Activated T-helper 1 cell treated with anti-CD3 and anti-CD28 coated beads, Interleukin-12 subunit alpha, Interleukin-12 subunit beta, Interleukin-2, Interleukin-4 antibody, amounts not matched to agents 30 ng/mL and 10 ng/mL and 1 ng/mL, durations not matched to agents 14 hours and 24 hours and 36 hours (primary cell): Measurements from ENCODE around the gene LAG3. TPM values are rescaled to one million over a fixed set of nuclear protein-coding genes. Genes with fewer than 3 reads are reported as not detected.
"Not testable (repeated sequence)": the region's sequence is repeated elsewhere in the genome, so short reads cannot be mapped to it uniquely, and the experiment has no call there.

Source experiments
- DNase-seq: peaks from one replicate; pipeline ENCODE4 v3.0.0; 2021; ENCODE audit warnings: low spot score
- H3K27ac Mint-ChIP-seq: one replicate; pipeline ENCODE4 v1.8.0; 2021; ENCODE audit warnings: mild to moderate bottlenecking, mixed read lengths
- H3K27me3 Mint-ChIP-seq: one replicate; pipeline ENCODE4 v1.8.0; 2022; ENCODE audit warnings: mild to moderate bottlenecking, moderate library complexity, mixed read lengths; ENCODE audit not compliant: insufficient read depth
- H3K36me3 Mint-ChIP-seq: one replicate; pipeline ENCODE4 v1.8.0; 2021; ENCODE audit warnings: low read depth, mixed read lengths
- H3K4me1 Mint-ChIP-seq: one replicate; pipeline ENCODE4 v1.8.0; 2021; ENCODE audit warnings: low read depth, mixed read lengths
- H3K4me3 Mint-ChIP-seq: one replicate; pipeline ENCODE4 v1.8.0; 2021; ENCODE audit warnings: mild to moderate bottlenecking, moderate library complexity, mixed read lengths
- H3K9me3 Mint-ChIP-seq: one replicate; pipeline ENCODE4 v1.8.0; 2021; ENCODE audit warnings: mixed read lengths
- intact Hi-C: fragments of 100-400 bp; cut with micrococcal nuclease; formaldehyde crosslinking; loops from one replicate; pipeline ENCODE4 v1.15.1; 2024
- total RNA-seq: library from RNA; stranded (reverse); gene quantifications from 2 replicates; pipeline ENCODE4 v1.2.3, GENCODE V29; 2022

The LAG3 gene
- total RNA-seq, 1 donor from 2014 or later: 275 TPM

DNA sequence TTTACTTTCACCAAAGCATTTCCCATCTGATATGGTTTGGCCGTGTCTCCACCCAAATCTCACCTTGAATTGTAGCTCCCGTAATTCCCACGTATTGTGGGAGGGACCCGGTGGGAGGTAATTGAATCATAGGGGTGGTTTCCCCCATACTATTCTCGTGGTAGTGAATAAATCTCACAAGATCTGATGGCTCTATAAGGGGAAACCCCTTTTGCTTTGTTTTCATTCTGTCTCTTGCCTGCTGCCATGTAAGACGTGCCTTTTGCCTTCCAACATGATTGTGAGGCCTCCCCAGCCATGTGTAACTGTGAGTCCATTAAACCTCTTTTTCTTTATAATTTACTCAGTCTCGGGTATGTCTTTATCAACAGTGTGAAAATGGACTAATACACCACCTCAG lies 29.0 kb upstream of the LAG3 start:
- not testable (repeated sequence) for H3K9me3 Mint-ChIP-seq, H3K4me3 Mint-ChIP-seq, H3K27me3 Mint-ChIP-seq, DNase-seq
- Mint-ChIP-seq H3K27ac (peak overlapping the region; percentile 27), H3K4me1 (peaks cover 27% of the 10 kb centered on the region), H3K36me3 (peaks cover 19% of the 10 kb centered on the region)
- intact Hi-C loops: loop anchor here (1.0 kb wide), 1 partner anchor 19 kb away; the partner anchor contains the start of gene COPS7A

DNA sequence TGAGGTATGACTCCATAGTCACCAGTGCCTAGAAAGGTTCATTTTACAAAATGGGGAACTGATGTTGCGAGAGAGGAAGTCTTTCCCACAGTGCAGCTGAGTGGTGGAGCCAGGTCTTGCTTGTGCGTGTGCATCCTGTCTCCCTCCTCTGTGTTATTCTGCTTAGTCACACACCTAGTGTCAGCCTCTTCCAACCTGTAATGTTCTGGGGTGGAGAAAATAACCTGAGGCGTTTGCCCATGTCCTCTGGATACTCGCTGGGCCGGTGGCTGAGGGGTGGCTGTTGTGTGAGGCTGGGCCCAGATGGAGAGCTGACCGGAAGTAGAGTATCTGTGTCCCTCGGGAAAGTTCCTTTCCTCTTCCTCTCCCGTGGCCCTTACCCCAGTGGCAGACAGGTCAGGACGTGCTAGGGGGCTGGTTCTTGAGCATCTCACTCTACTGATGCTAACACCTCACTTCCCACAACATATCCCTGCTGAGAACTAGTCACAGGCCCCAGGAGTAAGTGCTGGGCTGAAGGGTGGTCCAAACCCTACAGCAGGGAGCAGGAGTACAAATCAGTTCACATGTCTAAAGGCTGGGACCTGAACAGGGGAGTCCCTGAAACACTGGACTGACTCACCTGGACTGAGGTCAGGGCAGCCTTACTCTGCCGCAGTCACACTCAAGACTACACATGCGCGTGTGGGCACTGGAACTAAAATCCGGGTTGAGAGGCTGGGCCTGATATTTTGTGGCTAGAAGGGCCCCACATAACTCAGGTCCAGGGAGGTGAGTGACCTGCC lies 26.4 kb upstream of the LAG3 start:
- H3K4me3 Mint-ChIP-seq: no peak overlapping the region
- peaks cover 35% of the 10 kb centered on the region for H3K36me3 Mint-ChIP-seq
- peaks cover 32% of the 10 kb centered on the region for H3K4me1 Mint-ChIP-seq
- H3K27me3 Mint-ChIP-seq: no peaks in the 10 kb centered on the region
- peak overlapping the region; percentile 87 for H3K27ac Mint-ChIP-seq
- intact Hi-C loops: no loop called here
- DNase-seq: peak; percentile 29
- peaks cover 6% of the 10 kb centered on the region for H3K9me3 Mint-ChIP-seq

DNA sequence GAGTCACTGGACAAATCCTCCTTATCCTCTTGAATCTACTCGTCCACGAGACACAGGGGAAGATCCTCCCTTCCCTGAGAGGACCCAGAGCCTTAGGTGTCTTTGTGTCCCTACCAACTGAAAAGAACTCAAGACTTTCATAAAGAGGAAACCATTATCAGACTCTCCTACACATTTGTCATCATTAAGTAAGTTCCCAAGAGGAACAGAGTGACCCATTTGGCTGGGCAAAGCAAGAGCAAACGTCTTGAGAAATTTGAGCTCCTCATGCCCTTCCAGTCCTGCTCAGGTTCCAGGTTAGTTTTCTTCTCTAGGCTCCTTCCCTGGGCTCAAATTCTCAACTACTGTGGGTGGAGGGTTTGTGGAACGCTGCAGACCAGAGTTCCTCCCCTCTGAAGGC lies 25.1 kb upstream of the LAG3 start:
- no peak for DNase-seq
- Mint-ChIP-seq H3K4me3 (no peak overlapping the region), H3K27ac (peak overlapping the region; percentile 78), H3K36me3 (peaks cover 44% of the 10 kb centered on the region), H3K4me1 (peaks cover 45% of the 10 kb centered on the region), H3K9me3 (peaks cover 6% of the 10 kb centered on the region), H3K27me3 (no peaks in the 10 kb centered on the region)
- intact Hi-C loops: no loop called here

DNA sequence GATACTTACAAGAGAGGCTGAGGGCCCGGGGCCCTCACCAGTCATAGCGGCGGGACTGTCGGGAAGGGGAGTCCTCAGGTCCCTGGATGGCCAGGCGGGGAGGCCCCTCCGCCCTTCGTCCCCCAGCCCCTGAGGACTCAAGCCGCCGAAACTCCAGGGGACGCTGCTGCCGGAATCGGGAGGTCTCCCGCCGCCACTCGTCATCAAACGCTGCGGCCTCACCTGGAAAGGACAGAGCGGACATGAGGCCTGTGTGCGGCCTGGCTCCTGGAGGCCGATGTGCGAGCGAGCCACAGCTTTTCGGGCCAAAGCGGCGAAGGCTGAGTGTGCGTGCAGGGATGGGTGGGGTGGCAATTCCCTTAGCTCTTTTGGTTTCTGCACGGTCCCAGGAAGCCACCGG lies 23.6 kb upstream of the LAG3 start:
- H3K27me3 Mint-ChIP-seq: no peaks in the 10 kb centered on the region
- H3K27ac Mint-ChIP-seq: no peak overlapping the region
- no peaks in the 10 kb centered on the region for H3K9me3 Mint-ChIP-seq
- H3K4me1 Mint-ChIP-seq: peaks cover 40% of the 10 kb centered on the region
- intact Hi-C loops: no loop called here
- H3K4me3 Mint-ChIP-seq: no peak overlapping the region
- peaks cover 46% of the 10 kb centered on the region for H3K36me3 Mint-ChIP-seq
- no peak for DNase-seq

DNA sequence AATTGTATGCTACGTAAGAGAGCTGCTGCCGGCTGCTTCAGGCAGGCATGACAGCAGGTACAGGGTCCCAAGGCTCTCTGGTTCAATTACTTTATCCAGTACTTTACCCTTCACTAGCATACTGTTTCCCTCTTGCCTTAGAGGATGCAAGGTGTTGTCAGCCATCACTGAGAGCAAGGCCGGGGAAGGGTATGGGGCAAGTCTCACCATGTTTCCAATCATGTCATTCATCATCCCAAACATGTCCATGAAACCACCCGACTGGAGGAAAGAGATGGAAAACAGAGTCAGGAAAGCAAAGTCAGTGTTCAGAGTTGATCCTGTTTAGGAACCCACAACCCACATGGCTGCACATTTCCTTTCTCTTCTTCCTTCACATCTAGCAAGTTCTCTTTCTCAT lies 21.8 kb upstream of the LAG3 start:
- no peak for DNase-seq
- Mint-ChIP-seq H3K4me3 (peak overlapping the region; percentile 54), H3K27me3 (no peaks in the 10 kb centered on the region), H3K9me3 (no peaks in the 10 kb centered on the region), H3K27ac (no peak overlapping the region), H3K4me1 (peaks cover 38% of the 10 kb centered on the region), H3K36me3 (peaks cover 42% of the 10 kb centered on the region)
- intact Hi-C loops: no loop called here

DNA sequence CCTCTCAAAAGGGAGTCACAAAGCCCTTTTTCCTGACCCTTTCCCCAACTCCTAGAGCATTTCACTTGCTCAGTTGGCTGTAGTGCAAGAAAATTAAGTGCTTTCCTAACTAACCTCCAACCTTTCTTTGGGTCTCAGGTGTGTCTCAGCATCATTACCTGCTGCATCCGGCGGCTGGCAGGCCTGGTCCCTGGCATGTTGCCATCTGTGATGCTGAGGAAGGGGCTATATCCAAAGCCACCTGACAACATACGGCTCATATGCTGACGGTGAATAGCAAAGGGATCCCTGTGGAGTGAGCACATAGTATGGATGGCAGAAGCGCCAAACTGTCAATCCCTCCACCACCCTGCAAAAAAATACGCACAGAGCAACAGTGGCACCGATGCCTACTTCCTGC lies 20.6 kb upstream of the LAG3 start:
- intact Hi-C loops: no loop called here
- no peaks in the 10 kb centered on the region for H3K9me3 Mint-ChIP-seq
- peak overlapping the region; percentile 47 for H3K27ac Mint-ChIP-seq
- H3K36me3 Mint-ChIP-seq: peaks cover 40% of the 10 kb centered on the region
- no peak for DNase-seq
- peaks cover 32% of the 10 kb centered on the region for H3K4me1 Mint-ChIP-seq
- H3K4me3 Mint-ChIP-seq: peak overlapping the region; percentile 94
- H3K27me3 Mint-ChIP-seq: no peaks in the 10 kb centered on the region

DNA sequence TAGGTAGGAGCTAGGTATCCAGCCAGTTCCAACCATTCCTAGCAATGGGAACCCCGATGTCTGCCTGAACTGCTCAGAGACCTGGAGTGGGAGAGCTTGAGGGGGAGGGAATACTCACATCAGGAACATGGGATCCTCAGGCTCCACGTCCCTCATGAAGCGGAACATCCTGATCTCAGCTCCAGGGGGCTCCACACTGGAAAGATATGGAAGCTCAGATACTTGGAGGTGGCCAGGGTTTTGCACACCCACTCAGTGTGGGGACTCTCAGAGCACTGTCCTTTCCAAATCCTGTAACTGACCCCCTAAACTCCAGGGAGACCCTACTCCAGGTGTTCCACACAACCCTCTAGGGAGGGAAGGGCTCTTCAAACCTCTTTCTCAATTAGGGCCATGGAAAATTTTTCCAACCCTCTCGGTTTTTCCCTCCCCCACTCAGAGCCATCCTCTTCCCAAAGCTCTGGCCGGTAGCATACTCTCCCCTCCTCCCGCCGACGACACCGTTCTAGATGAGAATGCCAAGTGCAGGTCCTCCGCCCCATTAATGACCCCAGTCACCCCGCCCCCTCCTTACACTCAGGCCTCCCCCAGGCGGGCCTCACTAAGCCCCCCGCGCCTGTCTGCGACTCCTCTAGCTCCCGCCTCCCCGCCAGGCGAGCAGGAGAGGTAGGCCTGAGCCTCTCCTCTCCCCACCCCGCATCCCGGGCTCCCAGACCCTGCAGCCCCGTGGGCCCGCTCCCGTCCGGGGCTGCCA lies 20.0 kb upstream of the LAG3 start:
- no peak for DNase-seq
- peaks cover 36% of the 10 kb centered on the region for H3K36me3 Mint-ChIP-seq
- intact Hi-C loops: no loop called here
- H3K9me3 Mint-ChIP-seq: no peaks in the 10 kb centered on the region
- peak overlapping the region; percentile 89 for H3K27ac Mint-ChIP-seq
- peak overlapping the region; percentile 94 for H3K4me3 Mint-ChIP-seq
- no peaks in the 10 kb centered on the region for H3K27me3 Mint-ChIP-seq
- peaks cover 32% of the 10 kb centered on the region for H3K4me1 Mint-ChIP-seq

DNA sequence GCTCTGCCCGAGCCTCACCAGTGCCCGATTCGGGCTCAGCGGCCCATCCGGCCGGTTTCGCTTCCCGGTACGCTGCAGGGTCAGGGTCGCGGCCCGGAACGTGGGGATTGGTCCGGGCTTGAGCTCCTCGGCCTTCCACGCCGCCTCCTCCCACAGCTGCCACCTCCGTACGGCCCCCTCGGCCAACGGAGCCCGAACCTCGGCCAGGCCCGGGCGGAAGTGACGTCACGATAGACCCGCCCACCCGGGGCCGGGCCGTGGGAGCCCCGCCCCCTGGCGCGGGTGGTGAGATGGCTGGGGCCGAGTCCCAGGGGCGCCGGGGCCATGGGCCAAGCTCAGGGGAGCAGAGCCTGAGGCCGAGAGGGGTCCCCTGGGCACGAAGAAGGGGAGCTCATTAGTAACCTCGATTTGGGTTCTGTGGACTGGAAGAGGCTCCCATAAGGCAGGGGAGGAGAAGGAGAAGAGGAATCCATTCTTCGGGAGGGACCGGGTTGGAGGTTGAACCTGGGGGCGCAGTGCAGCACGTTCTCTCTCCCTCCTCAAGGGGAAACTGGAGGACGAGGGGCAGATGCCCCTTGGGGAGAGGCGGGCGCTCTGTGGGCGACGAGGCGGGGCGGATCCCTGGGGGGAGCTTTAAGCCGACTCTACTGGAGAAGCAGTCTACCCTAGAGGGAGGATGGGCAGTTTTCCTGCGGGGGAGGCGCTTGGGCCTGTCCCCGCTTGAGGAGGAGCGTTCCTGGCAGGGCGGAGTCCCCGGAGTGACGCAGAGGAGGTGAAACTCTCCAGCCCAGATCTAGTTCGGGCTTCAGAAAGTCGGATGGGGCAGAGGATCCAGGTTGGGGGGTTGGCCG lies 19.2 kb upstream of the LAG3 start, which contains the start of gene MLF2:
Gene MLF2 (minus strand): TSS at position 221 of the 851 bp plus-strand sequence. CDS start 807 bp downstream, outside the sequence.
- peaks cover 28% of the 10 kb centered on the region for H3K36me3 Mint-ChIP-seq
- peaks cover 32% of the 10 kb centered on the region for H3K4me1 Mint-ChIP-seq
- intact Hi-C loops: loop anchor here (1.0 kb wide), 12 partner anchors 11 to 259 kb away; partner anchors contain the start of genes CD4, CHD4, COPS7A and IFFO1
- H3K4me3 Mint-ChIP-seq: peak within 1 kb of the TSS; percentile 94
- H3K27me3 Mint-ChIP-seq: no peaks in the 10 kb centered on the region
- no peaks in the 10 kb centered on the region for H3K9me3 Mint-ChIP-seq
- H3K27ac Mint-ChIP-seq: peak within 1 kb of the TSS; percentile 96
- DNase-seq: peak; percentile 97

DNA sequence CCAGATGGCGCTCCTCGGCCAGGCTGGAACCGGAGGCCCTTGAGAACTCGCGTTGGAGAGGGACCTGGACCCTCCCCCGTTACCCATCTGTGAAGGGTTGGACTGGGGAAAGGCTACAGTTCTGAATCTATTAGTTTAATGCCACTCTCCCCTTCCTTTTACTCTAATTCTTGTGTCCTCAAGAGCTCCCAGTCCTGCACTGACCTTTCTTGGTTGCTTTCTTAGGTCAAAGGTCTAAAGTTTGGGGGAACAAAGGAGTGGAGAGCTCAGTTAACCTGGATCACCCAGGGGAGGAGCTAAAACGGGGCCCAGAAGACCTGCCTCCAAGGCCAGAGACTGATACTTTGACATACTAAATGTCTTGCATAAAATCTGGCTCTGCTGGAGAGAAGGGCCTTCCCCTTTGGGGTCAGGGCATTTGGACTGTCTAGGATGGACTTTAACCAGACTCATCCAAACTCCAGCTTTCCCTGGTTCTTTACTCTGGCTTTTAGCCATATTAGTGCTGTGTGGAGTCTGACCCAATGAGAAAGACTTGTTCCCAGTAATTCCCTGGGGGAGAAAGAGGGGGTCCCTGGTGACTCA lies 18.5 kb upstream of the LAG3 start:
- intact Hi-C loops: loop anchor here (1.0 kb wide), 12 partner anchors 10 to 260 kb away; partner anchors contain the start of genes CD4, CHD4, COPS7A and IFFO1
- no peak for DNase-seq
- H3K27me3 Mint-ChIP-seq: no peaks in the 10 kb centered on the region
- peaks cover 26% of the 10 kb centered on the region for H3K36me3 Mint-ChIP-seq
- peaks cover 38% of the 10 kb centered on the region for H3K4me1 Mint-ChIP-seq
- no peaks in the 10 kb centered on the region for H3K9me3 Mint-ChIP-seq
- peak overlapping the region; percentile 96 for H3K27ac Mint-ChIP-seq
- peak overlapping the region; percentile 94 for H3K4me3 Mint-ChIP-seq

DNA sequence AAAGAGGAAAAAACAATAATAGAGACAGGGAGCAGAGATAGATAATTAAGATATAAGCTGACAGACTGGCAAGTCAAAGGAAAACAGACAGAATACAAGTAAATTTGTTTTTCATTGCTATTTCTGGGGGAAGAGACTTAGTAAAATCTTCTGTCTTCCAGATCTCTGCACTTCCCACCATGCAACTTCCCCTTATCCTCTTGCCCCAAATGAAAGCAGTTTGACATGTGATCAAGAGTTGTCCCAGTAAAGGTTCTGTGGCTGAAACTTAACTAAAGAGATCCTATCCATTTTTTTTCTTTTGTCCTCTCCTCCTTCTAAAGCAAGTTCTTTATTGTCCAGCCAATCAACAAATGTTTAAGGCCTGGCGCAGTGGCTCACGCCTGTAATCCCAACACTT lies 17.9 kb upstream of the LAG3 start:
- Mint-ChIP-seq H3K9me3 (no peaks in the 10 kb centered on the region), H3K27ac (no peak overlapping the region), H3K4me3 (peak overlapping the region; percentile 15), H3K27me3 (no peaks in the 10 kb centered on the region), H3K4me1 (peaks cover 42% of the 10 kb centered on the region), H3K36me3 (peaks cover 21% of the 10 kb centered on the region)
- DNase-seq: no peak
- intact Hi-C loops: no loop called here

DNA sequence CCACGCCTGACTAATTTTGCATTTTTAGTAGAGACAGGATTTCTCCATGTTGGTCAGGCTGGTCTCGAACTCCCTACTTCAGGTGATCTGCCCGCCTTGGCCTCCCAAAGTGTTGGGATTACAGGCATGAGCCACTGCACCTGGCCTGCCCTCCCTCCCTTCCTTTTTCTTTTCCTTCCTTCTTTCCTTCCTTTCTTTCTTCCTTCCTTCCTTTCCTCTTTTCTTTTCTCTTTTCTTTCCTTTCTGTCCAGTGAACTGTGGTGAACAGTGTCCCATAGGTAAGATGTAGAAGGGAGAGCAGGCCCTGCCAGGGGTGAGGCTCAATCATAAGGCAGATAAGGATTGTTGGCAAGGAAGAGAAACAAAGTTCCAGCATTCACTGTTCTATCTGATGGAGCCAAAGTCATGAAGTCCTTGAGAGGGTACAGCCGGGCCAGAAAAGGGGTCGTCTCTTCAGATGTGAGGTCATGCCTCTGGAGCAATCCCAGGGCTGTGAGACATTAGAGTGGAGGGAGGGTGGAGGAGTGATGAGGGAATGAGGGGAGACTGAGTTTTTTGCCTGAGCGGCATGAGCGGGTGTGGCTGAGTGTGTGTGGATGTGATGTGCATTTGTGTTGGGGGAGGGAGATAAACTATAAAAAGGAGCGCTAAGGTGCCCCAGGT lies 15.2 kb upstream of the LAG3 start:
- intact Hi-C loops: no loop called here
- Mint-ChIP-seq H3K27me3 (peaks cover 8% of the 10 kb centered on the region), H3K9me3 (no peaks in the 10 kb centered on the region), H3K36me3 (peaks cover 2% of the 10 kb centered on the region), H3K27ac (peak overlapping the region; percentile 41), H3K4me1 (peaks cover 25% of the 10 kb centered on the region), H3K4me3 (no peak overlapping the region)
- DNase-seq: no peak
